ENCODE data around the gene GOPC. TPM values are rescaled to one million over a fixed set of nuclear protein-coding genes. Genes with fewer than 3 reads are reported as not detected.

GOPC gene
- total RNA-seq, 4 donors from 2014 or later = 11.0 to 22.9 (median 16.7) TPM

DNA sequence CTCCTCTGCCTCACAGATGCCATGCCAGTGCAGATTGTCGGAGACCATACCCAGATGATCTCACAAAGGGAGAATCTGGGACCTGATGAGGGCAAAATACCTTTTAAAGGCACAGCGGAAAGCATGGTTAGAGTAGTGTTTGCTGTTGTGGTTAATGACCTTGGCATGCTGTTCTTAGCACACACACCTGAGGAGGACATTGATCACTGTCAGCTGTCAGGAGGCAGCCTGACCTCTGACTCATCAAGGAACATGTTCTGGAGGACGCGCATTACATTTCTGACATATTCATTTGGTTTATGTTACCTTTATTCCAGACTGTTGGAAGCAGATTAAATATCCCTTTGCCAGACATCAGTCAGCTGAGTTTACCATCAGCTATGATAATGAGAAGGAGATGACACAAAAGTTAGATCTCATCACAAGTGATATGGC, 57.1 kb downstream of the GOPC start:
- intact Hi-C loops (cut with DNase I) = no loop called here
- WGBS, 2 donors = 56 to 71% methylated on average over 4 of the region's 4 CpGs
- Histone ChIP-seq H3K9me3 (no peaks in the 10 kb centered on the region), H3K36me3 (peaks cover 0 to 76% (median 0%) of the 10 kb centered on the region in 3 donors), H3K4me3 (no peak overlapping the region), H3K4me1 (peaks cover 0 to 24% (median 0%) of the 10 kb centered on the region in 3 donors), H3K27me3 (no peaks in the 10 kb centered on the region), H3K27ac (no peak overlapping the region)
- TF ChIP-seq POLR2A (IDR thresholded peaks at IDR 0.05) = no peak
- TF ChIP-seq, protein P1, sequence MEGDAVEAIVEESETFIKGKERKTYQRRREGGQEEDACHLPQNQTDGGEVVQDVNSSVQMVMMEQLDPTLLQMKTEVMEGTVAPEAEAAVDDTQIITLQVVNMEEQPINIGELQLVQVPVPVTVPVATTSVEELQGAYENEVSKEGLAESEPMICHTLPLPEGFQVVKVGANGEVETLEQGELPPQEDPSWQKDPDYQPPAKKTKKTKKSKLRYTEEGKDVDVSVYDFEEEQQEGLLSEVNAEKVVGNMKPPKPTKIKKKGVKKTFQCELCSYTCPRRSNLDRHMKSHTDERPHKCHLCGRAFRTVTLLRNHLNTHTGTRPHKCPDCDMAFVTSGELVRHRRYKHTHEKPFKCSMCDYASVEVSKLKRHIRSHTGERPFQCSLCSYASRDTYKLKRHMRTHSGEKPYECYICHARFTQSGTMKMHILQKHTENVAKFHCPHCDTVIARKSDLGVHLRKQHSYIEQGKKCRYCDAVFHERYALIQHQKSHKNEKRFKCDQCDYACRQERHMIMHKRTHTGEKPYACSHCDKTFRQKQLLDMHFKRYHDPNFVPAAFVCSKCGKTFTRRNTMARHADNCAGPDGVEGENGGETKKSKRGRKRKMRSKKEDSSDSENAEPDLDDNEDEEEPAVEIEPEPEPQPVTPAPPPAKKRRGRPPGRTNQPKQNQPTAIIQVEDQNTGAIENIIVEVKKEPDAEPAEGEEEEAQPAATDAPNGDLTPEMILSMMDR (IDR thresholded peaks at IDR 0.05) = no peak
- DNase-seq = no peak

GRCh38 chr6:117544716-117545115, 57.6 kb downstream of the GOPC start:
- intact Hi-C loops (cut with DNase I) = no loop called here
- no peak for DNase-seq

GRCh38 chr6:117542493-117542892, 59.8 kb downstream of the GOPC start:
- H3K4me1 ChIP-seq = peaks cover 0 to 1% (median 0%) of the 10 kb centered on the region in 3 donors
- 32 to 61% methylated on average over 3 of the region's 3 CpGs for WGBS, 2 donors
- H3K9me3 ChIP-seq = no peaks in the 10 kb centered on the region
- H3K27me3 ChIP-seq = no peaks in the 10 kb centered on the region
- no peak for DNase-seq
- no peak overlapping the region for H3K4me3 ChIP-seq
- intact Hi-C loops (cut with DNase I) = no loop called here
- TF ChIP-seq POLR2A (IDR thresholded peaks at IDR 0.05) = no peak
- TF ChIP-seq, protein P1 (IDR thresholded peaks at IDR 0.05) = no peak
- peaks cover 0 to 87% (median 0%) of the 10 kb centered on the region in 3 donors for H3K36me3 ChIP-seq
- no peak overlapping the region for H3K27ac ChIP-seq

More at GRCh38 chr6:117544716-117545115, 57.6 kb downstream of the GOPC start:
- Histone ChIP-seq H3K27ac (no peak overlapping the region), H3K4me1 (peaks cover 0 to 19% (median 0%) of the 10 kb centered on the region in 3 donors), H3K9me3 (no peaks in the 10 kb centered on the region), H3K4me3 (no peak overlapping the region), H3K27me3 (no peaks in the 10 kb centered on the region), H3K36me3 (peaks cover 0 to 80% (median 0%) of the 10 kb centered on the region in 3 donors)
- 66 to 74% methylated on average over 3 of the region's 3 CpGs for WGBS, 2 donors
- TF ChIP-seq POLR2A (IDR thresholded peaks at IDR 0.05) = no peak
- TF ChIP-seq, protein P1 (IDR thresholded peaks at IDR 0.05) = no peak

GRCh38 chr6:117540670-117541069, 61.6 kb downstream of the GOPC start:
- TF ChIP-seq, protein P1 (IDR thresholded peaks at IDR 0.05) = no peak
- no peak for TF ChIP-seq POLR2A (IDR thresholded peaks at IDR 0.05)
- H3K9me3 ChIP-seq = no peaks in the 10 kb centered on the region
- 52 to 66% methylated on average over 5 to 8 of the region's 8 CpGs for WGBS, 2 donors
- H3K27ac ChIP-seq = no peak overlapping the region
- intact Hi-C loops (cut with DNase I) = no loop called here
- H3K4me3 ChIP-seq = no peak overlapping the region
- H3K36me3 ChIP-seq = peaks cover 0 to 69% (median 0%) of the 10 kb centered on the region in 3 donors
- no peaks in the 10 kb centered on the region for H3K4me1 ChIP-seq
- no peak for DNase-seq
- no peaks in the 10 kb centered on the region for H3K27me3 ChIP-seq

DNA sequence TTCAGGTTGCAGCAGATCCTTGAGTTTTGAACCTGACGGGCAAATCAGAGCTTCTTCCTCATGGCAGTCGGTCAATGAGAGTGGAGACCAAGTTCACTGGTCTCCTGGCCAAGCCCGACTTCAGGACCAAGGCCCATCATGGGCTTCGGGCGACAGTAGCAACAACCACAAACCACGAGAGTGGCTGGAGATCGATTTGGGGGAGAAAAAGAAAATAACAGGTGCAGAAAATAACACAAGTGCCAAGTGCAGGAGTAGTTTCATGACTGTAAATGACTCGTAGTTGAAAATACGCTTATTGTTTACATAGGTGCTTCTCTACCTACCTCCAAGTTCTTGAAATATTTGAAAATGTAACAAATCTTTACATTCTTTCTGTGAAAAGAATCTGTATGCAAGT, 63.7 kb downstream of the GOPC start:
- Histone ChIP-seq H3K27ac (no peak overlapping the region), H3K27me3 (no peaks in the 10 kb centered on the region), H3K4me1 (no peaks in the 10 kb centered on the region), H3K36me3 (peaks cover 0 to 59% (median 0%) of the 10 kb centered on the region in 3 donors), H3K4me3 (no peak overlapping the region), H3K9me3 (no peaks in the 10 kb centered on the region)
- intact Hi-C loops (cut with DNase I) = no loop called here
- TF ChIP-seq, protein P1 (IDR thresholded peaks at IDR 0.05) = no peak
- no peak for TF ChIP-seq POLR2A (IDR thresholded peaks at IDR 0.05)
- DNase-seq = no peak
- 71 to 80% methylated on average over 9 of the region's 9 CpGs for WGBS, 2 donors
